ENCODE data around the gene NUP98.
"Not testable (repeated sequence)": the region's sequence is repeated elsewhere in the genome, so short reads cannot be mapped to it uniquely, and the experiment has no call there.

NUP98 gene

DNA sequence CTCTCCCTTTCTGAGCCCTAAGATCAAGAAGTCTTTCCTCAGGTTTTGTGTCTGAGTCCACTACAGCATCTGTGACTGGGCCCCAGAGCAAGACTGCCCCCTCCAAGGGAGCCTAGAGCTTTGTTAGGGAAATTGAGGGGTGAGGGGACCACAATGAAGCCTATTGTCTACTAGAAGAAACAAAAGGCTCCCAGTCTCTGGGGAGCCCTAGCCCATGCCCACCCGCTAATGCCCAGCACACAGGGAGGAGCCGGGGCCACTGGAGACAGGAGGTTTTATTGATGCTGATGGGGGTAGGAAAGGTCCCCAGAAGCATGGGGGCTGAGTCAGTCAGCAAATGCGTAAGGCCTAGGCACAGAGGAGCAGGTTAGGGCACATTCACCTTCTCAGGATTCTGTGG lies 29.4 kb upstream of the NUP98 start:
- DNase-seq (ENCODE audit: low read depth in 2 of 2) = no peak

DNA sequence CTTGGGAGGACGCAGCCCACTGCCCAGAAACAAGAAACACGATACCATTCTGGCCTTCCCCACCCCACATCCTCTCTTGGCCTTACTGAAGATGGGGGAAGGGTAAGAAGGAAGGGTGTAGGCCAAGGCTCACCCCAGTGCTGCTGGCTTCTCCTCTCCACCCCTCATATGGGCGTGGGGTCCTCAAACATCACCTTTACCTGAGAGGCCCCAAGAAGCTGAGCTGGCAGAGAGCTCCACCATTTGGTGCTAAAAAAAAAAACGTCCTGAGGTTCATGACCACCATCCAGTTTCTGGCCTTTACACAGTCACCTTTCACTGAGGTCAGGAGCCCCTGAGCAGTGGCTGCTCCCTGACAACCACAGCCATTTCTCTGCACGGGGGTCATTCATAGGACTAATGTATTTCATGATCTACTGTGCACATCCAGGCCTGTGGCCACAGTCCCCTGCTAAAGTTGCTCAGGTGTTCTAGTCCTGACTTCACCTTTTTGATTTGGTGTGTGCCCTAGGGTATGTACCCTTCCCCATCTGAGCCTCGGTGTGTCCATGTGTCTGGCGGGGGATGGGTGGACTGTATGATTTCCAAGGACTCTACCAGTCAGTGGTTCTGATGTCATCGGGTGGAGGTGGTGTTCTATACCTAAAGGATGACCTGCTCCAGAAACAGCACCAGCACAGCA lies 28.3 kb upstream of the NUP98 start:
- DNase-seq (ENCODE audit: low read depth in 2 of 2) = no peak

DNA sequence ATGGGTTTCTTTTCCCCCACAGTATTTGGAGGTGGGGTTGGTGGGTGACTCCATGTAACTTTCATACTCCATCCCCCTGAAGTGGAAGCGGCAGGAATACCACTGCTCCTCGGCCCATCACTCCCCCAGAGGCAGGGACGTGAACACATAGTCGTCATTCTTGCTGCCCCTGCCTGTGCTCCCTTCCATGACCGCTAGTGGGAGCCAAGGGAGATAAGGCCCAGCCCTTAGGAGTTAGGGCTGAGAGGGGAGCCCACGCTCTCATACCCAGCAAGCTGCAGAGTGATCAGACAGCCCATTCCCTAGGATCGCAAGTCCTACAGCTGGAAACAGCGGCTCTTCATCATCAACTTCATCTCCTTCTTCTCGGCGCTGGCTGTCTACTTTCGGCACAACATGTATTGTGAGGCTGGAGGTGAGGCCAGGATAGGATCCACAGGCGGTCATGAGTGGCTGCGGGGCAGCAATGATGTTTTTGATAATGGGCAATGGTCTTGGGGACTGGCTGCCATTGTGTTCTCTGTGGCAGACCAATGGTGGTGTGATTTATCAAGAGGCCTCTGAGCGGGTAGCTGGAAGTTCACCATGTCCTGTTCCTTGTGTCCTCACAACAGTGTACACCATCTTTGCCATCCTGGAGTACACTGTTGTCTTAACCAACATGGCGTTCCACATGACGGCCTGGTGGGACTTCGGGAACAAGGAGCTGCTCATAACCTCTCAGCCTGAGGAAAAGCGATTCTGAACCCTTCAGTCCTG lies 27.5 kb upstream of the NUP98 start:
- no peak for DNase-seq (ENCODE audit: low read depth in 2 of 2)

DNA sequence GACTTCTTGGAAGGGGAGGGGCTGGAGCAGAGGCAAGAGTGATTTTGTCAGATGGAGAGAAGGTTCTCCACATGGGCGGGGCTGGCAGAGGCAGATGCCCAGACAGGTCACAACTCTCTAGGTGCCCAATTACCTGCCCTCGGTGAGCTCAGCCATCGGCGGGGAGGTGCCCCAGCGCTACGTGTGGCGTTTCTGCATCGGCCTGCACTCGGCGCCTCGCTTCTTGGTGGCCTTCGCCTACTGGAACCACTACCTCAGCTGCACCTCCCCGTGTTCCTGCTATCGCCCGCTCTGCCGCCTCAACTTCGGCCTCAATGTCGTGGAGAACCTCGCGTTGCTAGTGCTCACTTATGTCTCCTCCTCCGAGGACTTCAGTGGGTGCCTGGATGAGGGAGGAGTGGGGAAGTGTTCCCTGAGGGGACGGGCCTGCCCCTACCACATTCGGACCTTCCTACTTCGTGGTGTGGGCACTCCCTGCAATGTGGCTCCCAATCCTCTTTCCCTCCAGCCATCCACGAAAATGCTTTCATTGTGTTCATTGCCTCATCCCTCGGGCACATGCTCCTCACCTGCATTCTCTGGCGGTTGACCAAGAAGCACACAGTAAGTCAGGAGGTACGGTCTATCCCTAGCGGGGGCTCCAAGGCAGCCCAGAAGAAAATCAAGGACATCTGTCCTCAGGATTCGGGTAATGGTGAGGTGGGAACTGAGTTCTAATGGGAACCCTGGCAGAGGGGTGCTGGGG lies 26.6 kb upstream of the NUP98 start:
- no peak for DNase-seq (ENCODE audit: low read depth in 2 of 2)

DNA sequence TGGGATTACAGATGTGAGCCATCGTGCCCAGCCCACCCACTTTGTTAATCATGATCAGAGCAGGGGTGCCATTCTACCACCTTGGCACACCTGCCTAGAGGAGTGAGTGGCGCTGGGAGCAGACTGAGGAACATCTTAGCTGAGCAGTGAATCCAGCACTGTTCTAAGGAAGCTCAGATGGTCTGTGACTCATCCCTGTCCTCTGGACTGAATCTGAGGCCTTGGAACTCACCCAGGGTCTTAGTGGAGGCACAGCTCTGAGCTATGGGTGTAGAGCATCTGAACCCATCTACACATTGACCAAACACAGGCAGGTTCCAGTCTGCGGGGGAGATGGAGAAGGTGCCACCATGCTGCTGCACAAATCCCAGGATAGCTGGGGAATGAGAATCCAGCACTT lies 25.9 kb upstream of the NUP98 start:
- DNase-seq (ENCODE audit: low read depth in 2 of 2) = peak; percentile 32 to 33

DNA sequence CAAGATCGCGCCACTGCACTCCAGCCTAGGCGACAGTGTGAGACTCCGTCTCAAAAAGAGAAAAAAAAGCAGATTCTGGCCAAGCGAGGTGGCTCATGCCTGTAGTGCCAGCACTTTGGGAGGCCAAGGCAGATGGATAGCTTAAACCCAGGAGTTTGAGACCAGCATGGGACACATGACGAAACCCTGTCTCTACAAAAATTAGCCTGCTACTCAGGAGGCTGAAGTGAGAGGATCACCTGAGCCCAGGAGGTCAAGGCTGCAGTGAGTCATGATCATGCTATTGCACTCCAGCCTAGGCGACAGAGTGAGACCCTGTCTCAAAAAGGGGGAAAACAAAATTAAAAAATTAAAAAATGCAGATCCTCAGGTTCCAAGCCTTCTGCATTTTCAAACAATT lies 25.0 kb upstream of the NUP98 start:
- no peak for DNase-seq (ENCODE audit: low read depth in 2 of 2)

DNA sequence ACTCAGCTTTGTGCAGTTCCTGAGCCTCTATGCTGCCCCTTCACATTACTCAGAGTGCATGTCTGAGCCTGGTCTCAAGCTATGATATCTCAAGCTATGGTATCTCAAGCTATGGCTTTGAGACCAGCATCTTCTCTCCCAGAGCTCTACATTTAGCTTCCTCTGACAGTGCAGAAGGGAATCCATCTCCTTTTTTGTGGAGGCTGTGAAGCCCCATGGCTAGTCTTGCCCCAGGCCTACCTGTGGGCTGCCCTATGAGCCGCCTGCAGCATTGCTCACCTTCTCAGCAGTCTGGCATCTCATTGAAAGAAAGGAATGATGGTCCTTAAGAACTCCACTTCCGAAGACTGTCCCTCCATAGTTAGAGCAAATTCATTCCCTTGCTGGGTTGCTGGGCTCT lies 23.6 kb upstream of the NUP98 start:
- DNase-seq (ENCODE audit: low read depth in 2 of 2) = no peak

DNA sequence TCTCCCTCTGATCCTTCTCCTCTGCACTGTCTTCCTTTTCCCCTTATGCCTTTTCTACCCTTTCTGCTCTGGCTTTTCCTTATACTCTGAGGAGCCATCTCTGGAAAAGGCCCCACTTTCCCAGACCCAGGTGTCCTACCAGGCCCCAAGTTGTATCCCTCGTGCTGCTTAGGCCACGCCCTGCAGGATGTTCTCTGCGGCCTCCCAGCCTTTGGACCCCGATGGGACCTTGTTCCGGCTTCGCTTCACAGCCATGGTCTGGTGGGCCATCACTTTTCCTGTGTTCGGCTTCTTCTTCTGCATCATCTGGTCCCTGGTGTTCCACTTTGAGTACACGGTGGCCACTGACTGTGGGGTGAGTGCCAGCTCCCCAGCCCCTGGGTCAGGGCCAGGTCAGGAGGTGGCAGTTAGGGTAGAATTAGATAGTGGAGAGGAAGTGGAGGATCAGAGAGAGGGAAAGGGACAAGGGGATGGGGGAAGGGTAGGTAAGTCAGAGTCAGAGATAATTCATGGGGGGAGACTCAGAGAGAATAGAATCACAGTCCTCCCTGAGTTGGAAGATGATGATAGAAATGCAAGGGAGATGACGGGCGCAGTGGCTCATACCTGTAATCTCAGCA lies 19.9 kb upstream of the NUP98 start:
- no peak for DNase-seq (ENCODE audit: low read depth in 2 of 2)

DNA sequence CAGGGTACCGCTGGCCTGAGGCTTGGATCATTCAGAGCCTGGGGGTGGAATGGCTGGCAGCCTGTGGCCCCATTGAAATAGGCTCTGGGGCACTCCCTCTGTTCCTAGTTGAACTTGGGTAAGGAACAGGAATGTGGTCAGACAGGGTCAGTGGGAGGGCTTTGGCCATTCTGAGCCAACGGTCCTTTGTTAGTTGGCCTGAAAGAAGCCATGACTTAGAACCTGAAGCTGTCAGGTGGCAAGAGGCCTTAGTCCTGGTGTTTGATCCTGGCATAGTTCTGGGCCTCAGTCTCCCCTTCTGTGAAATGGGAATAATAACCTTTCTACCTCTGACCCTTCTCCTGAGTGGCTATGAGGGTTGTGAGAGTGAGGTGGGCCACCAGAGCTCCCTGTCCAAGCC lies 19.3 kb upstream of the NUP98 start:
- no peak for DNase-seq (ENCODE audit: low read depth in 2 of 2)

DNA sequence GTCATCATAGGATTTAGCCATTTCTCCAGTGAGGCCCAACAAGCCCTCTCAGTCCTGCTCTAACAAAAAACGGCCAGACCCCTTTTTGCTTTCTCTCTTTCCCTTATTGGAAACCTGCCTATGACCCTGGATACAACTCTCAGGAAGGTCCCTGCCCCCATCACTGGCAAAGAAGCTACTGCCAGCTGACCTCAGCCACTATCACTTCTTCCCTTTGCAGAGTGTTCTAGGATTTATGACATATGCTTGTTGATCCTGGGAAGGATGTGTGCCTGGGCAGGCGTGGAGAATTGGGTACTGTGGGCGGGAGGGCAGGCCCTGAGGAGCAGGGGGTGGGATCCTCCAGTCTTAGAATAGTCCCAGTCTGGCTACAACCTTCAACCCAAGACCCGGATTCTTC lies 18.5 kb upstream of the NUP98 start:
- DNase-seq (ENCODE audit: low read depth in 2 of 2) = no peak

DNA sequence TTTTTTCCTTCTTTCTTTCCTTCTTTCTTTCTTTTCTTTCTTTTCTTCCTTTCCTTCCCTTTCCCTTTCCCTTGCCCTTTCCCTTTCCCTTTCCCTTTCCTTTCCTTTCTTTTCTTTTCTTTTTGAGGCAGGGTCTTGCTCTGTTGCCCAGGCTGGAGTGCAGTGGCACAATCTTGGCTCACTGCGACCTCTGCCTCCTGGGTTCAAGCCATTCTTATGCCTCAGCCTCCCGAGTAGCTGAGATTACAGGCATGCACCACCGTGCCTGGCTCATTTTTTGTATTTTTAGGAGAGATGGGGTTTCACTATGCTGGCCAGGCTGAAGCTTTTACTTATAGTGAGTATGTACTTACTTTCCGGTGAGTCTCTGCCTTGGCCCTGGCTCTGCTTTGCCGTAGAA lies 17.5 kb upstream of the NUP98 start:
- not testable (repeated sequence) for DNase-seq (ENCODE audit: low read depth in 2 of 2)

DNA sequence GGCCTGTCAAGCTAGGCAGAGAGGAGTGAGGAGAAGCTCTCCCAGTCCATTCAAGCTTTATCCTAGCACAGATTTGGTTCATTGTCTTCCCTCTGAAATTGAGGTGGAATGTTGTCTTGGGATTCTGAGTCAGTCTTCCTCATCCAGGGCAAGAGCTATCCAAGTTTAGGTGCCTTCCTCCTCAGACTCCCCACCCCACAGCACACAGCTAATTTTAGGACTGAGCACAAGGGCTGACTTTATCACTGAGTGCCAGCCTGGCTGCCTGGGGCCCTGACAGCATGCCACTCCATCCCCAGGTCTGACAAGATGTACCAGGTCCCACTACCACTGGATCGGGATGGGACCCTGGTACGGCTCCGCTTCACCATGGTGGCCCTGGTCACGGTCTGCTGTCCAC lies 13.6 kb upstream of the NUP98 start:
- no peak for DNase-seq (ENCODE audit: low read depth in 2 of 2)

DNA sequence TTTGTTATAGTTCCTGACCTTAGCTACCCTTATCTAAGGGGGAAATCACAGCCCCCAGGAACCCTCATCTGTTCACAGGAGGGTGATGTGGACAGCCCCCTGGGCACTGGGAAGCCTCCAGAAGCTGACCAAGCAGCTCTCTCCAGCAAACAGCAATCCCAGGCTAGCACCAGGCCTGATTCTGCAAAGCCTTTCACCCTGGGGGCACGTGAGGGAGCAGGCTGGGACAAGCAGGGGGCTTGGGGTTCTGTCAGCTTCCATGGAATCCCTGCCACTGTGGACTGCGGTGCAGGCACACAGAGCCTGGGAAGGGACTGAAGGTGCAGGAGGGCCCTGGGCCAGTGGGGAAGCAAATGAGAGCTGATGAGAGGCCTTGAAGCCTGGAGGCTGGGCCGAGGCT lies 13.1 kb upstream of the NUP98 start:
- no peak for DNase-seq (ENCODE audit: low read depth in 2 of 2)

DNA sequence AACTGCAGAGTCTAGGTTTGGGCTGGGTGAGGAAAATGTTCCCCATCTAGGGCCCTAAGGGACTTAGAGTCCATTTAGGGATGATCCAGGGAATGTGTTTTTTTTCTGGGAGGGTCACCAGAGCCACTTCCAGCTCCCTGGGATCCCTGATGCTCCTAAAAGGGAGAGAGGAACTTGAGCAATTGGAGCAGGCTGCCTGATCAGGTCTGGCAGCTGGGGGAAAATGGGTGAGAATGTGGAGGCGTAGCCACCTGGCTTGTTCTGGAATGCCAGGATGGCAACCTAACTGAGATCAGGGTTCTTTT lies 12.2 kb upstream of the NUP98 start:
- no peak for DNase-seq (ENCODE audit: low read depth in 2 of 2)

DNA sequence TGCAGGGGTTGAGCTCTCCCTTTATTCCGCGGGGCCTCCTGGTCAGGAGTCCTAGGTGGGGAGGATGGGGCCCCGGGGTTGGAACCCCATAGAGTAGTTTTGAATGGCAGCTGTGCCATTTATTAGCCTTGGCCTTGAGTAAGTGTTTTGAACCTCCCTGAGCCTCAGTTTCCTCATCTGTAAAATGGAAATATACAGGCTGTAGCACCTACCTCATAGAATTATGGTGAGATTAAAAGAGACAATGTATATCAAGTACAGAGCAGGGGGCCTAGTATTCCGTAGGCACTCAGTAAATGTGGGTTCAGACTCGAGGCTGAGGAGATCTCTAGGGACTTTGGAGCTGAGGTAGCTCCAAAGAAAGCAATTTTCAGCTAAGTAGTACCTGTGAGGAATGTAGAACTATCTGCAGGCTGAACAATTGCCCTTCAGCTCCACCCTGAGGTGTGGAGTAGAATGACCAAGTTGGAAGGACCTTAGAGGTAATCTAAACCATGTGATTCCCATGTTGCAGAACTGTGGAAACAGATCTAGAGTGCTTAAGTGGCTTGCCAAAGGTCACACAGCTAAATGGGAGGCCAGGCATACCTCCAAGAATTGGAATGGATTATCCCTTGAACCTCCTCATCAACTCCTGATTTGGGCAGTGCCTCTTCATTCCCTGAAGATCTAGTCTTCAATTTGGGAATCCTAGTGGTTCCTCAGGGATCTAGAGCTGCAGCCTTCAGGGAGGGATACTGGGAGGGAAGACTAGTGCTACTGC lies 11.7 kb upstream of the NUP98 start:
- DNase-seq (ENCODE audit: low read depth in 2 of 2) = peak in 1 of 2 experiments; percentile 7

DNA sequence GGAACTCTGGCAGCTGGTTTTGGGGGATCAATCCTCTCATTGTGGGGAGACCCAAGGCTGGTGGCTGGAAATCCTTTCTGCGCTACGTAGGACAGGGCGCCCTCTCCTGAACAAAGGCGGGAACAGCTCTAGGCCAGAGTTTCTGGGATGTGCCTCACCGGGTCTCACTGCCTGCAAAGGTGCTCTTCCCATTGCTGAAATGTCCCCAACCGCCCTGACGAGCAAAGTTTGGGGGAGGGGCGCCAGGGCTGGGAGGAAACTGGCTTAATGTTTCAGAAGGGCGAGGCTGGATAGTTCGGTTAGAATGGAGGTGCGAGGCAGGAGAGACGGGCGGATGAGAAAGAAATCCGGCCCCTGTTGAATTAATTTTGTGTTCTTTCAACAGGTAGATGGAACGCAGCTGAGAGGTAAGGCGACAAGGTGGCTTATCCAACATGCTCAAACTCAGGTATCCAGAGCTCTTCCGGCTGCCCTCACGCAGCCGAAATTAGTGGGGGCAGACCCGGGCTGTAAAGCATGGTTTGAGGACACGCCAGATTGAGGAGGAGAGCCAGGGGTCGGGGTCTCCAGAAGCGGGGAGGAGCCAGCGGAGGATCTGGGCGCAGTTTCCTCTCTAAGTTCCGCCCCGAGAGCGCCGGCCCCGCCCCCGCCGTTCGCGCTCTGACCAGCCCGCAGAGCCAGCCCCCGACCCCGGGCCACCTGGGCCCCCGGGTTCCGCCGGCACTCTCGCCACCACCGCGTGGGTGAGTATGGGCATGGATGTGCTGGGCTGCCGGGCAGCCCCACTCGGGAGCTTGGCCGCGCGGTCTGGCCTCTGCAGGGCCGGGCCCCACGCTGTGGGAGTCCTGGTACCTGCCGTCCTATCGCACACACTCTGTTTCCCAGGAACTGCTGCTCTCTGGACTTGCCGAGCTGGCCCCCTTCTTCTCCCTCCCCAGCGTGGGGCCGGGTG lies 10.8 kb upstream of the NUP98 start, which contains the start of gene PGAP2:
PGAP2 (plus strand) TSS at position 652 of the 952 bp plus-strand sequence. CDS start 2,700 bp downstream, outside the sequence.
- no peak for DNase-seq (ENCODE audit: low read depth in 2 of 2)

DNA sequence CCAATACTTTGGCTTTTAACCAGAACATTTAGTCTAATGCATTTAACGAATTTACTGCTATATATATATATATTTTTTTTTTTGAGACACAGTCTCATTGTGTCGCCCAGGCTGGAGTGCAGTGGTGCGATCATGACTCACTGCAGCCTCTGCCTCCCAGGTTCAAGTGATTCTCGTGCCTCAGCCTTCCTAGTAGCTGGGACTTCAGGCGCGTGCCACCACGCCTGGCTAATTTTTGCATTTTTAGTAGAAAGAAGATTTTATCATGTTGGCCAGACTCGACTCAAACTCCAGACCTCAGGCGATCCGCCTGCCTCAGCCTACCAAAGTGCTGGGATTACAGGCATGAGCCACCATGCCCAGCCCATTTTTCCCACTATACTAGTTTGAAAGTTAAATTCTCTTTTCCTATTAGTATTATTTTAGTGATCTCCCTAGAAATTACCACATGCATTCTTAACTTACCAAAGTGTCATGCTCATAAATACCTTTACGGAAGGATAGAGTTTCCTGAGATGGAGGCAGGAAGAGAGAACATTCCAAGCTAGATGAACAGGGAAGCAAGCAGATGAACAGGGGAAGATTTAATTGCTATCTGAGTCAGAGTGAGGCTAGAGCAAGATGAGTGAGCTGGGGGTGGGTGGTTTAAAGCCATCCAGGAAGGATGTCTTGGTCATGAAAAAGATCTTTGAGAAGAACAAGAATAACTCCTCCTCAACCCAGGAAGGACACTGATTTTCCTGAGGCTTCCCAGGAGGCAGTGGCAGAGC lies 6.6 kb upstream of the NUP98 start:
- peak; percentile 54 to 55 for DNase-seq (ENCODE audit: low read depth in 2 of 2)

DNA sequence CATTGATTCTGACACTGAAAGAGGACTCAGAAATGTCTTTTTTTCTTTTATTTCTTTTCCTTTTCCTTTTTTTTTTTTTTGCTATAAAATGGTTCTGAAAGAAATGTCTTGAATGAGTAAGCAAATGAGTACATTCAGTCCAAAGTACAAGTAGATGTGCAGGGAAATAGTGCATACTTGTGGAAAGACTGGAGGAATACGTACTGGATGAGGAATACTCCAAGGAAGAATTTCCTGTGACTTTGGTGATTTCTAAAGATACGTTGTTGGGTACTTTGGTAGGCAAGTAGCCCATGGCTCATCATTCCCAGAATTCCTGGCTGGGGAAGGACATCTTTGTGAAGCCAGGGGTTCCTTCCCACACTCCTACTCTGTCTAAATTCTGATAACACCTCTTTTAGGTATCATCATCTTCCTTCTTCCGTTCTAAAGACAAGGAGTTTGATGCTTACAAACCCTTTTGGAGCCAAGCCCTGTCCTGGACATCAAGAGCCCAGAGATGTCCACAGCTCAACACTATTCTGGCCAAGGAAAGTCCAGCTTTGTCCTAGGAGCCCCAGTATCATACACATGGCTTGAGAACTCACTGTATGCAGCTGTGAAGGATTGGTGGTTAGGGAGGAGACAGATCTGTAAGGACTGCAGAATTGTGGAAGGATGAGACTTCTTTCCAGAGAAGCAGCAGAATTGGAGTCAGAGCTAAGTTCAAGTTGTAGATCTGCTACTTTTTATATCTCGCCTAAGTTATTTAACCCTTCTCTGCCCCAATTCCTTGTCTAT lies 4.8 kb upstream of the NUP98 start:
- no peak for DNase-seq (ENCODE audit: low read depth in 2 of 2)

DNA sequence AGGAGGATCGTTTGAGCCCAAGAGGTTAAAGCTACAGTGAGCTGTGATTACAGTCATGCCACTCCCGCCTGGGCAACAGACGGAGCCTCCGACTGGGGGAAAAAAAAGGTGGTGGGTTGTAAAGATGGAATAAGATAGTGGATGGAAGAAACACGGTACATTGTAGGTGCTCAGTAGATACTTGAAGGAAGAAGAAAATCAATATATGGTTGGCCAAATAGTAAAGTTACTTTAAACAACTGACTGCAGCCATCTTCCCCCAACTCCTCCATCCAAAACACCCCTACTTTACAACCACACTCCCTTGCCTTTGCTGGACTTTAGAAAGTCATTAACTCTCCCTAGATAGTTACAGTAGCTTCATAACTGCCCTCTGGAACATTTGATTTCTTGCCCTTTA lies 2.5 kb upstream of the NUP98 start:
- no peak for DNase-seq (ENCODE audit: low read depth in 2 of 2)
